SHP77 (cell line): ENCODE measurements around the gene ABCG1.

Source experiments
- DNase-seq, 2 experiments: peaks; one replicate each; lab custom pipeline; 2025; lab: John Stamatoyannopoulos, UW

ABCG1 gene

GRCh38 chr21:42272109-42272962 lies 53.4 kb downstream of the ABCG1 start:
- DNase-seq, result no peak

- no peak for DNase-seq
Measured at GRCh38 chr21:42272984-42273600, 54.2 kb downstream of the ABCG1 start.

GRCh38 chr21:42276076-42276475 lies 57.1 kb downstream of the ABCG1 start:
- DNase-seq, result no peak

GRCh38 chr21:42276526-42277154 lies 57.7 kb downstream of the ABCG1 start:
- no peak for DNase-seq

- no peak for DNase-seq
Measured at GRCh38 chr21:42277593-42277992, 58.7 kb downstream of the ABCG1 start.

- no peak for DNase-seq
Measured at GRCh38 chr21:42278451-42279149, 59.7 kb downstream of the ABCG1 start.

- no peak for DNase-seq
Measured at GRCh38 chr21:42279341-42279871, 60.5 kb downstream of the ABCG1 start.

- DNase-seq, result no peak
Measured at GRCh38 chr21:42279888-42280287, 60.9 kb downstream of the ABCG1 start.

GRCh38 chr21:42280356-42281180 lies 61.6 kb downstream of the ABCG1 start:
- DNase-seq, result no peak

GRCh38 chr21:42281181-42281680 lies 62.3 kb downstream of the ABCG1 start:
- no peak for DNase-seq

- DNase-seq, result no peak
Measured at GRCh38 chr21:42282021-42282420, 63.1 kb downstream of the ABCG1 start.

GRCh38 chr21:42282715-42283114 lies 63.8 kb downstream of the ABCG1 start:
- no peak for DNase-seq

GRCh38 chr21:42285569-42286245 lies 66.8 kb downstream of the ABCG1 start:
- DNase-seq, result no peak

- DNase-seq, result no peak
Measured at GRCh38 chr21:42286416-42286815, 67.5 kb downstream of the ABCG1 start.

- no peak for DNase-seq
Measured at GRCh38 chr21:42287193-42288083, 68.5 kb downstream of the ABCG1 start.

- no peak for DNase-seq
Measured at GRCh38 chr21:42288962-42289361, 70.0 kb downstream of the ABCG1 start.

GRCh38 chr21:42289926-42290325 lies 71.0 kb downstream of the ABCG1 start:
- no peak for DNase-seq

- DNase-seq, result no peak
Measured at GRCh38 chr21:42290505-42290904, 71.6 kb downstream of the ABCG1 start.

GRCh38 chr21:42291003-42291750 lies 72.2 kb downstream of the ABCG1 start:
- no peak for DNase-seq
